HepG2 (cell line): ENCODE data around the gene GJD3. TPM values are rescaled to one million over a fixed set of nuclear protein-coding genes. Genes with fewer than 3 reads are reported as not detected.
A peak's percentile ranks its signal among the peaks of the same experiment; 100 is the strongest.

Source experiments
- EHMT2 ChIP-seq: fragments of 200-600 bp; sonication (generic); IDR thresholded peaks from 2 replicates; pipeline ENCODE4 v1.7.0; 2017; ENCODE audit warnings: antibody characterized with exemption, low read depth, low read length, borderline replicate concordance
- IKZF4 ChIP-seq: sonication (generic); formaldehyde crosslinking; IDR thresholded peaks from 2 replicates; pipeline ENCODE4 v1.5.1; 2020; ENCODE audit warnings: borderline replicate concordance, mild to moderate bottlenecking, low read depth, missing genetic modification reagents; ENCODE audit errors: not compliant biosample characterization
- MED8 ChIP-seq: sonication (generic); formaldehyde crosslinking; IDR thresholded peaks from 2 replicates; pipeline ENCODE4 v1.8.1; 2023; ENCODE audit warnings: mild to moderate bottlenecking, missing genetic modification reagents; ENCODE audit not compliant: insufficient replicate concordance
- MIXL1 ChIP-seq: IDR thresholded peaks from 2 replicates; pipeline ENCODE4 v1.6.1; 2016
- NBN ChIP-seq: fragments of 450-650 bp; conservative IDR thresholded peaks from 2 replicates; pipeline ENCODE4 v1.6.1; 2017
- RFXAP ChIP-seq: sonication (generic); formaldehyde crosslinking; IDR thresholded peaks from 2 replicates; pipeline ENCODE4 v1.4.0; 2020; ENCODE audit warnings: missing genetic modification reagents, borderline replicate concordance
- SP2 ChIP-seq: sonication (generic); formaldehyde crosslinking; IDR thresholded peaks from 2 replicates; pipeline ENCODE4 v1.5.1; 2020; ENCODE audit warnings: mild to moderate bottlenecking, missing genetic modification reagents
- TRIM24 ChIP-seq: sonication (generic); formaldehyde crosslinking; IDR thresholded peaks from 2 replicates; pipeline ENCODE4 v1.8.0; 2022; ENCODE audit warnings: mild to moderate bottlenecking, missing genetic modification reagents
- YEATS2 ChIP-seq: sonication (generic); formaldehyde crosslinking; IDR thresholded peaks from 2 replicates; pipeline ENCODE4 v1.4.0; 2020; ENCODE audit warnings: missing genetic modification reagents, borderline replicate concordance
- ZBTB7B ChIP-seq: sonication (generic); formaldehyde crosslinking; IDR thresholded peaks from 2 replicates; pipeline ENCODE4 v1.4.0; 2020; ENCODE audit warnings: missing genetic modification reagents
- ZNF230 ChIP-seq: sonication (generic); formaldehyde crosslinking; IDR thresholded peaks from 2 replicates; pipeline ENCODE4 v1.4.0; 2020; ENCODE audit warnings: mild to moderate bottlenecking, missing genetic modification reagents
- ZNF329 ChIP-seq: sonication (generic); formaldehyde crosslinking; IDR thresholded peaks from 2 replicates; pipeline ENCODE4 v1.9.0; 2021; ENCODE audit warnings: low read depth, mild to moderate bottlenecking, missing genetic modification reagents
- ZNF335 ChIP-seq: sonication (generic); formaldehyde crosslinking; IDR thresholded peaks from 2 replicates; pipeline ENCODE4 v1.4.0; 2020; ENCODE audit warnings: missing genetic modification reagents
- ZNF746 ChIP-seq: sonication (generic); formaldehyde crosslinking; IDR thresholded peaks from 2 replicates; pipeline ENCODE4 v1.8.0; 2022; ENCODE audit warnings: mild to moderate bottlenecking, missing genetic modification reagents
- polyA plus RNA-seq, 8 experiments: library from polyadenylated mRNA; depleted of rRNA in 3 of 8; stranded (reverse) in 7 of 8; unstranded in 1 of 8; fragments of >200 nt; fragmentation: Illumina TruSeq in 4 of 8; extraction: Trizol in 4 of 8; gene quantifications; 2 replicates each; pipeline versions ENCODE4 v1.2.1 to v1.2.3, GENCODE V29; 2011 to 2016; ENCODE audit warnings: low read depth in 4 of 8, missing spikeins in 1 of 8, mixed read lengths in 1 of 8; ENCODE audit not compliant: insufficient read depth in 1 of 8
- total RNA-seq, 5 experiments: library from RNA; depleted of rRNA; stranded (reverse); fragments of >200 nt; fragmentation: Illumina TruSeq; extraction: Trizol; gene quantifications; 2 replicates each; pipeline ENCODE4 v1.2.3, GENCODE V29; 2016; ENCODE audit warnings: low read depth in 1 of 5
- TF ChIP-seq, protein P1 (sequence below): sonication (generic); formaldehyde crosslinking; IDR thresholded peaks from 2 replicates; pipeline ENCODE4 v1.8.1; 2023; ENCODE audit warnings: mild to moderate bottlenecking, missing genetic modification reagents
- TF ChIP-seq, protein P2 (sequence below): sonication (generic); formaldehyde crosslinking; IDR thresholded peaks from 2 replicates; pipeline ENCODE4 v1.5.0; 2020; ENCODE audit warnings: mild to moderate bottlenecking, missing genetic modification reagents
- TF ChIP-seq, protein P3 (sequence below): sonication (generic); formaldehyde crosslinking; IDR thresholded peaks from 2 replicates; pipeline ENCODE4 v1.4.0; 2020; ENCODE audit warnings: mild to moderate bottlenecking, missing genetic modification reagents
- TF ChIP-seq, protein P4 (sequence below), 2 experiments: sonication (generic) in 1 of 2; formaldehyde crosslinking in 1 of 2; IDR thresholded peaks; 2 replicates each; pipeline versions ENCODE4 v1.5.1 to v1.6.1; 2011 to 2020; ENCODE audit warnings: borderline replicate concordance in 1 of 2, low read depth in 1 of 2, low read length in 1 of 2, mild to moderate bottlenecking in 1 of 2, missing genetic modification reagents in 1 of 2, moderate library complexity in 1 of 2
- TF ChIP-seq, protein P5 (sequence below): sonication (generic); formaldehyde crosslinking; IDR thresholded peaks from 2 replicates; pipeline ENCODE4 v1.4.0; 2020; ENCODE audit warnings: mild to moderate bottlenecking, missing genetic modification reagents

GJD3 gene
- total and polyA plus RNA-seq, 2 of the 13 experiments (the other 11 are each of a cell fraction or from before 2014, with no cell fraction given) = not detected

DNA sequence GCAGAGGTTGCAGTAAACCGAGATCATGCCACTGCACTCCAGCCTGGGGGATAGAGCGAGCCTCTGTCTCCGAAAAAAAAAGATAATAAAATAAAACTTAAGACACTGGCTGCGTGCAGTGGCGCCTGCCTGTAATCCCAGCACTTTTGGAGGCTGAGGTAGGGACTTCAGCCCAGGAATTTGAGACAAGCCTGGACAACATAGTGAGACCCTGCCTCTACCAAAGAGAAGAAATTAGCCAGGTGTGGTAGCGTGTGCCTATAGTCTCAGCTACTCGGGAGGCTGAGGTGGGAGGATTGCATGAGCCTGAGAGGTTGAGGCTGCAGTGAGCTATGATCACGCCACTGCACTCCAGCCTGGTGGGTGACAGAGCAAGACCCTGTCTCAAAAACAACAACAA, 28.9 kb downstream of the GJD3 start (continued):
- TF ChIP-seq, protein P1, sequence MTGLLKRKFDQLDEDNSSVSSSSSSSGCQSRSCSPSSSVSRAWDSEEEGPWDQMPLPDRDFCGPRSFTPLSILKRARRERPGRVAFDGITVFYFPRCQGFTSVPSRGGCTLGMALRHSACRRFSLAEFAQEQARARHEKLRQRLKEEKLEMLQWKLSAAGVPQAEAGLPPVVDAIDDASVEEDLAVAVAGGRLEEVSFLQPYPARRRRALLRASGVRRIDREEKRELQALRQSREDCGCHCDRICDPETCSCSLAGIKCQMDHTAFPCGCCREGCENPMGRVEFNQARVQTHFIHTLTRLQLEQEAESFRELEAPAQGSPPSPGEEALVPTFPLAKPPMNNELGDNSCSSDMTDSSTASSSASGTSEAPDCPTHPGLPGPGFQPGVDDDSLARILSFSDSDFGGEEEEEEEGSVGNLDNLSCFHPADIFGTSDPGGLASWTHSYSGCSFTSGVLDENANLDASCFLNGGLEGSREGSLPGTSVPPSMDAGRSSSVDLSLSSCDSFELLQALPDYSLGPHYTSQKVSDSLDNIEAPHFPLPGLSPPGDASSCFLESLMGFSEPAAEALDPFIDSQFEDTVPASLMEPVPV (CRISPR knock-in tag) = no peak
- peak; percentile 30; the same call in 1 of the 2 replicates for TF ChIP-seq ZBTB7B (CRISPR knock-in tag)
- TF ChIP-seq IKZF4 (CRISPR knock-in tag) = no peak
- TF ChIP-seq, protein P2, sequence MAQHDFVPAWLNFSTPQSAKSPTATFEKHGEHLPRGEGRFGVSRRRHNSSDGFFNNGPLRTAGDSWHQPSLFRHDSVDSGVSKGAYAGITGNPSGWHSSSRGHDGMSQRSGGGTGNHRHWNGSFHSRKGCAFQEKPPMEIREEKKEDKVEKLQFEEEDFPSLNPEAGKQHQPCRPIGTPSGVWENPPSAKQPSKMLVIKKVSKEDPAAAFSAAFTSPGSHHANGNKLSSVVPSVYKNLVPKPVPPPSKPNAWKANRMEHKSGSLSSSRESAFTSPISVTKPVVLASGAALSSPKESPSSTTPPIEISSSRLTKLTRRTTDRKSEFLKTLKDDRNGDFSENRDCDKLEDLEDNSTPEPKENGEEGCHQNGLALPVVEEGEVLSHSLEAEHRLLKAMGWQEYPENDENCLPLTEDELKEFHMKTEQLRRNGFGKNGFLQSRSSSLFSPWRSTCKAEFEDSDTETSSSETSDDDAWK (CRISPR knock-in tag) = no peak
- TF ChIP-seq RFXAP = no peak
- no peak for TF ChIP-seq ZNF230 (CRISPR knock-in tag)
- no peak for TF ChIP-seq YEATS2 (CRISPR knock-in tag)
- no peak for TF ChIP-seq MED8
- TF ChIP-seq SP2 (CRISPR knock-in tag) = no peak
- no peak for TF ChIP-seq ZNF329 (CRISPR knock-in tag)
- no peak for TF ChIP-seq EHMT2
- no peak for TF ChIP-seq TRIM24 (CRISPR knock-in tag)
- no peak for TF ChIP-seq ZNF746
- TF ChIP-seq, protein P3, sequence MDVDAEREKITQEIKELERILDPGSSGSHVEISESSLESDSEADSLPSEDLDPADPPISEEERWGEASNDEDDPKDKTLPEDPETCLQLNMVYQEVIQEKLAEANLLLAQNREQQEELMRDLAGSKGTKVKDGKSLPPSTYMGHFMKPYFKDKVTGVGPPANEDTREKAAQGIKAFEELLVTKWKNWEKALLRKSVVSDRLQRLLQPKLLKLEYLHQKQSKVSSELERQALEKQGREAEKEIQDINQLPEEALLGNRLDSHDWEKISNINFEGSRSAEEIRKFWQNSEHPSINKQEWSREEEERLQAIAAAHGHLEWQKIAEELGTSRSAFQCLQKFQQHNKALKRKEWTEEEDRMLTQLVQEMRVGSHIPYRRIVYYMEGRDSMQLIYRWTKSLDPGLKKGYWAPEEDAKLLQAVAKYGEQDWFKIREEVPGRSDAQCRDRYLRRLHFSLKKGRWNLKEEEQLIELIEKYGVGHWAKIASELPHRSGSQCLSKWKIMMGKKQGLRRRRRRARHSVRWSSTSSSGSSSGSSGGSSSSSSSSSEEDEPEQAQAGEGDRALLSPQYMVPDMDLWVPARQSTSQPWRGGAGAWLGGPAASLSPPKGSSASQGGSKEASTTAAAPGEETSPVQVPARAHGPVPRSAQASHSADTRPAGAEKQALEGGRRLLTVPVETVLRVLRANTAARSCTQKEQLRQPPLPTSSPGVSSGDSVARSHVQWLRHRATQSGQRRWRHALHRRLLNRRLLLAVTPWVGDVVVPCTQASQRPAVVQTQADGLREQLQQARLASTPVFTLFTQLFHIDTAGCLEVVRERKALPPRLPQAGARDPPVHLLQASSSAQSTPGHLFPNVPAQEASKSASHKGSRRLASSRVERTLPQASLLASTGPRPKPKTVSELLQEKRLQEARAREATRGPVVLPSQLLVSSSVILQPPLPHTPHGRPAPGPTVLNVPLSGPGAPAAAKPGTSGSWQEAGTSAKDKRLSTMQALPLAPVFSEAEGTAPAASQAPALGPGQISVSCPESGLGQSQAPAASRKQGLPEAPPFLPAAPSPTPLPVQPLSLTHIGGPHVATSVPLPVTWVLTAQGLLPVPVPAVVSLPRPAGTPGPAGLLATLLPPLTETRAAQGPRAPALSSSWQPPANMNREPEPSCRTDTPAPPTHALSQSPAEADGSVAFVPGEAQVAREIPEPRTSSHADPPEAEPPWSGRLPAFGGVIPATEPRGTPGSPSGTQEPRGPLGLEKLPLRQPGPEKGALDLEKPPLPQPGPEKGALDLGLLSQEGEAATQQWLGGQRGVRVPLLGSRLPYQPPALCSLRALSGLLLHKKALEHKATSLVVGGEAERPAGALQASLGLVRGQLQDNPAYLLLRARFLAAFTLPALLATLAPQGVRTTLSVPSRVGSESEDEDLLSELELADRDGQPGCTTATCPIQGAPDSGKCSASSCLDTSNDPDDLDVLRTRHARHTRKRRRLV (CRISPR knock-in tag) = no peak
- TF ChIP-seq, protein P4, sequence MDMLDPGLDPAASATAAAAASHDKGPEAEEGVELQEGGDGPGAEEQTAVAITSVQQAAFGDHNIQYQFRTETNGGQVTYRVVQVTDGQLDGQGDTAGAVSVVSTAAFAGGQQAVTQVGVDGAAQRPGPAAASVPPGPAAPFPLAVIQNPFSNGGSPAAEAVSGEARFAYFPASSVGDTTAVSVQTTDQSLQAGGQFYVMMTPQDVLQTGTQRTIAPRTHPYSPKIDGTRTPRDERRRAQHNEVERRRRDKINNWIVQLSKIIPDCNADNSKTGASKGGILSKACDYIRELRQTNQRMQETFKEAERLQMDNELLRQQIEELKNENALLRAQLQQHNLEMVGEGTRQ (IDR thresholded peaks at IDR 0.05; ENCODE audit: low read depth, low read length) = no peak
- TF ChIP-seq, protein P4 (CRISPR knock-in tag; IDR thresholded peaks at IDR 0.05; ENCODE audit: borderline replicate concordance) = no peak
- no peak for TF ChIP-seq NBN
- TF ChIP-seq, protein P5, sequence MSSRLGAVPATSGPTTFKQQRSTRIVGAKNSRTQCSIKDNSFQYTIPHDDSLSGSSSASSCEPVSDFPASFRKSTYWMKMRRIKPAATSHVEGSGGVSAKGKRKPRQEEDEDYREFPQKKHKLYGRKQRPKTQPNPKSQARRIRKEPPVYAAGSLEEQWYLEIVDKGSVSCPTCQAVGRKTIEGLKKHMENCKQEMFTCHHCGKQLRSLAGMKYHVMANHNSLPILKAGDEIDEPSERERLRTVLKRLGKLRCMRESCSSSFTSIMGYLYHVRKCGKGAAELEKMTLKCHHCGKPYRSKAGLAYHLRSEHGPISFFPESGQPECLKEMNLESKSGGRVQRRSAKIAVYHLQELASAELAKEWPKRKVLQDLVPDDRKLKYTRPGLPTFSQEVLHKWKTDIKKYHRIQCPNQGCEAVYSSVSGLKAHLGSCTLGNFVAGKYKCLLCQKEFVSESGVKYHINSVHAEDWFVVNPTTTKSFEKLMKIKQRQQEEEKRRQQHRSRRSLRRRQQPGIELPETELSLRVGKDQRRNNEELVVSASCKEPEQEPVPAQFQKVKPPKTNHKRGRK = no peak
- TF ChIP-seq ZNF335 (CRISPR knock-in tag) = no peak
- TF ChIP-seq MIXL1 (CRISPR knock-in tag) = no peak
